ENCODE results near the gene LEMD3.
"Not testable (repeated sequence)": the region's sequence is repeated elsewhere in the genome, so short reads cannot be mapped to it uniquely, and the experiment has no call there.

Gene LEMD3

GRCh38 chr12:65280306-65280705 is 110.9 kb downstream of the LEMD3 start:
- no peak overlapping the region for H3K27ac ChIP-seq (ENCODE audit: low read depth, low read length)
- peaks cover 13% of the 10 kb centered on the region for H3K4me1 ChIP-seq (ENCODE audit: control insufficient read depth, insufficient read depth, low read length)
- no peak overlapping the region for H3K4me3 ChIP-seq (ENCODE audit: low read depth, low read length)
- H3K9me3 ChIP-seq (ENCODE audit: control insufficient read depth, insufficient read depth, low read depth, low read length) = no peaks in the 10 kb centered on the region
- H3K36me3 ChIP-seq (ENCODE audit: control insufficient read depth, insufficient read depth, low read length) = no peaks in the 10 kb centered on the region
- H3K9ac ChIP-seq (ENCODE audit: low read length) = no peak overlapping the region
- peaks cover 27% of the 10 kb centered on the region for H3K27me3 ChIP-seq (ENCODE audit: control insufficient read depth, insufficient read depth, low read length)

- Histone ChIP-seq H3K4me3 (ENCODE audit: low read depth, low read length) (no peak overlapping the region), H3K4me1 (ENCODE audit: control insufficient read depth, insufficient read depth, low read length) (peaks cover 6% of the 10 kb centered on the region; the same call in 1 of the 2 replicates), H3K9ac (ENCODE audit: low read length) (no peak overlapping the region)
These were observed 113.5 kb downstream of the LEMD3 start for GRCh38 chr12:65282840-65283239.

GRCh38 chr12:65285532-65285931 is 116.1 kb downstream of the LEMD3 start:
- H3K9me3 ChIP-seq (ENCODE audit: control insufficient read depth, insufficient read depth, low read depth, low read length); H3K27ac ChIP-seq (ENCODE audit: low read depth, low read length); H3K4me3 ChIP-seq (ENCODE audit: low read depth, low read length); H3K27me3 ChIP-seq (ENCODE audit: control insufficient read depth, insufficient read depth, low read length); H3K36me3 ChIP-seq (ENCODE audit: control insufficient read depth, insufficient read depth, low read length); H3K4me1 ChIP-seq (ENCODE audit: control insufficient read depth, insufficient read depth, low read length); H3K9ac ChIP-seq (ENCODE audit: low read length): not testable (repeated sequence)

More at GRCh38 chr12:65282840-65283239, 113.5 kb downstream of the LEMD3 start:
- Histone ChIP-seq H3K36me3 (ENCODE audit: control insufficient read depth, insufficient read depth, low read length) (no peaks in the 10 kb centered on the region), H3K27ac (ENCODE audit: low read depth, low read length) (no peak overlapping the region), H3K27me3 (ENCODE audit: control insufficient read depth, insufficient read depth, low read length) (peaks cover 18% of the 10 kb centered on the region), H3K9me3 (ENCODE audit: control insufficient read depth, insufficient read depth, low read depth, low read length) (no peaks in the 10 kb centered on the region)

- H3K4me3 ChIP-seq (ENCODE audit: low read depth, low read length) = no peak overlapping the region
- no peaks in the 10 kb centered on the region for H3K27me3 ChIP-seq (ENCODE audit: control insufficient read depth, insufficient read depth, low read length)
These were observed 118.0 kb downstream of the LEMD3 start for GRCh38 chr12:65287426-65287825.

GRCh38 chr12:65292241-65292640 is 122.9 kb downstream of the LEMD3 start:
- Histone ChIP-seq H3K27me3 (ENCODE audit: control insufficient read depth, insufficient read depth, low read length) (no peaks in the 10 kb centered on the region), H3K4me1 (ENCODE audit: control insufficient read depth, insufficient read depth, low read length) (no peaks in the 10 kb centered on the region), H3K27ac (ENCODE audit: low read depth, low read length) (no peak overlapping the region), H3K36me3 (ENCODE audit: control insufficient read depth, insufficient read depth, low read length) (no peaks in the 10 kb centered on the region), H3K9ac (ENCODE audit: low read length) (no peak overlapping the region), H3K4me3 (ENCODE audit: low read depth, low read length) (no peak overlapping the region), H3K9me3 (ENCODE audit: control insufficient read depth, insufficient read depth, low read depth, low read length) (no peaks in the 10 kb centered on the region)

More at GRCh38 chr12:65287426-65287825, 118.0 kb downstream of the LEMD3 start:
- Histone ChIP-seq H3K4me1 (ENCODE audit: control insufficient read depth, insufficient read depth, low read length) (no peaks in the 10 kb centered on the region), H3K36me3 (ENCODE audit: control insufficient read depth, insufficient read depth, low read length) (no peaks in the 10 kb centered on the region), H3K27ac (ENCODE audit: low read depth, low read length) (no peak overlapping the region), H3K9me3 (ENCODE audit: control insufficient read depth, insufficient read depth, low read depth, low read length) (no peaks in the 10 kb centered on the region), H3K9ac (ENCODE audit: low read length) (no peak overlapping the region)

- Histone ChIP-seq H3K4me1 (ENCODE audit: control insufficient read depth, insufficient read depth, low read length) (no peaks in the 10 kb centered on the region), H3K9ac (ENCODE audit: low read length) (no peak overlapping the region), H3K27ac (ENCODE audit: low read depth, low read length) (no peak overlapping the region), H3K9me3 (ENCODE audit: control insufficient read depth, insufficient read depth, low read depth, low read length) (no peaks in the 10 kb centered on the region), H3K36me3 (ENCODE audit: control insufficient read depth, insufficient read depth, low read length) (no peaks in the 10 kb centered on the region), H3K4me3 (ENCODE audit: low read depth, low read length) (no peak overlapping the region), H3K27me3 (ENCODE audit: control insufficient read depth, insufficient read depth, low read length) (no peaks in the 10 kb centered on the region)
These were observed 124.4 kb downstream of the LEMD3 start for GRCh38 chr12:65293735-65294134.

- Histone ChIP-seq H3K4me3 (ENCODE audit: low read depth, low read length) (no peak overlapping the region), H3K9ac (ENCODE audit: low read length) (no peak overlapping the region), H3K4me1 (ENCODE audit: control insufficient read depth, insufficient read depth, low read length) (no peaks in the 10 kb centered on the region), H3K27me3 (ENCODE audit: control insufficient read depth, insufficient read depth, low read length) (no peaks in the 10 kb centered on the region), H3K27ac (ENCODE audit: low read depth, low read length) (no peak overlapping the region), H3K36me3 (ENCODE audit: control insufficient read depth, insufficient read depth, low read length) (no peaks in the 10 kb centered on the region), H3K9me3 (ENCODE audit: control insufficient read depth, insufficient read depth, low read depth, low read length) (no peaks in the 10 kb centered on the region)
These were observed 125.4 kb downstream of the LEMD3 start for GRCh38 chr12:65294641-65295262.

- no peaks in the 10 kb centered on the region for H3K4me1 ChIP-seq (ENCODE audit: control insufficient read depth, insufficient read depth, low read length)
- H3K4me3 ChIP-seq (ENCODE audit: low read depth, low read length) = no peak overlapping the region
- H3K36me3 ChIP-seq (ENCODE audit: control insufficient read depth, insufficient read depth, low read length) = no peaks in the 10 kb centered on the region
- H3K27ac ChIP-seq (ENCODE audit: low read depth, low read length) = no peak overlapping the region
- H3K27me3 ChIP-seq (ENCODE audit: control insufficient read depth, insufficient read depth, low read length) = no peaks in the 10 kb centered on the region
- no peak overlapping the region for H3K9ac ChIP-seq (ENCODE audit: low read length)
- H3K9me3 ChIP-seq (ENCODE audit: control insufficient read depth, insufficient read depth, low read depth, low read length) = no peaks in the 10 kb centered on the region
These were observed 127.3 kb downstream of the LEMD3 start for GRCh38 chr12:65296508-65297265.
